Calu3 (cell line): ENCODE measurements around the gene MIEF1. TPM values are rescaled to one million over a fixed set of nuclear protein-coding genes. Genes with fewer than 3 reads are reported as not detected.

Experiments used
- BruUV-seq: library from RNA; stranded (reverse); fragments of 400-500 nt; replicated peaks from 2 replicates; lab custom pipeline; 2021; lab: Mats Ljungman, UMichigan
- CTCF ChIA-PET: fragments of 300-600 bp; sonication (Branson Sonifier 250); formaldehyde crosslinking; loops from one replicate; lab custom pipeline; 2022; ENCODE audit warnings: antibody characterized with exemption; lab: Charles Lee
- DNase-seq: peaks from one replicate; pipeline ENCODE4 v3.0.0; 2022
- H3K27ac Mint-ChIP-seq: one replicate; pipeline ENCODE4 v1.8.0; 2022; ENCODE audit warnings: mixed read lengths; ENCODE audit not compliant: unreplicated experiment
- H3K27me3 Mint-ChIP-seq: one replicate; pipeline ENCODE4 v1.8.0; 2022; ENCODE audit warnings: mixed read lengths; ENCODE audit not compliant: unreplicated experiment
- H3K36me3 Mint-ChIP-seq: one replicate; pipeline ENCODE4 v1.8.0; 2022; ENCODE audit warnings: mild to moderate bottlenecking, moderate library complexity, mixed read lengths; ENCODE audit not compliant: insufficient read depth, unreplicated experiment
- H3K4me1 Mint-ChIP-seq: one replicate; pipeline ENCODE4 v1.8.0; 2022; ENCODE audit warnings: mild to moderate bottlenecking, low read depth, mixed read lengths; ENCODE audit not compliant: unreplicated experiment
- H3K4me3 Mint-ChIP-seq: one replicate; pipeline ENCODE4 v1.8.0; 2022; ENCODE audit warnings: mild to moderate bottlenecking, low read depth, moderate library complexity, mixed read lengths; ENCODE audit not compliant: unreplicated experiment
- H3K9me3 Mint-ChIP-seq: one replicate; pipeline ENCODE4 v1.8.0; 2022; ENCODE audit warnings: low read depth, mixed read lengths; ENCODE audit not compliant: unreplicated experiment
- CTCF ChIP-seq: fragments of 200-600 bp; IDR thresholded peaks from one replicate; pipeline ENCODE4 v1.8.0; 2022; ENCODE audit warnings: antibody characterized with exemption; ENCODE audit not compliant: unreplicated experiment
- intact Hi-C: fragments of 100-400 bp; cut with micrococcal nuclease; formaldehyde crosslinking; loops from one replicate; pipeline ENCODE4 v1.10.0; 2022; ENCODE audit not compliant: unreplicated experiment
- total RNA-seq: library from RNA; stranded (reverse); gene quantifications from 2 replicates; pipeline ENCODE4 v1.2.3, GENCODE V29; 2022

MIEF1 gene
- total RNA-seq, 1 experiment from 2014 or later = 39.2 TPM

- Mint-ChIP-seq H3K27ac (peak overlapping the region; percentile 92), H3K4me1 (peaks cover 61% of the 10 kb centered on the region), H3K27me3 (no peaks in the 10 kb centered on the region), H3K36me3 (peaks cover 27% of the 10 kb centered on the region), H3K9me3 (no peaks in the 10 kb centered on the region), H3K4me3 (peak overlapping the region; percentile 85)
- TF ChIP-seq CTCF = no peak
- BruUV-seq = no TSS peak
- CTCF ChIA-PET = interaction anchor here (1.1 to 2.1 kb wide), 8 partner anchors 10 to 140 kb away, joined by 3 to 13 read pairs (median 4); no protein-coding TSS in a partner anchor
- intact Hi-C loops = no loop called here
- peak; percentile 70 for DNase-seq
These were observed 29.2 kb upstream of the MIEF1 start for GRCh38 chr22:39472570-39473556.

- no TSS peak for BruUV-seq
- peak overlapping the region; percentile 92 for H3K27ac Mint-ChIP-seq
- intact Hi-C loops = loop anchor here (2.0 kb wide), 1 partner anchor 37 kb away; no protein-coding TSS in a partner anchor
These were observed 28.2 kb upstream of the MIEF1 start for GRCh38 chr22:39473851-39474250.

GRCh38 chr22:39474351-39475111, 27.6 kb upstream of the MIEF1 start:
- TF ChIP-seq CTCF = no peak
- intact Hi-C loops = loop anchor here (2.0 kb wide), 1 partner anchor 38 kb away; no protein-coding TSS in a partner anchor
- no peaks in the 10 kb centered on the region for H3K27me3 Mint-ChIP-seq
- H3K36me3 Mint-ChIP-seq = peaks cover 27% of the 10 kb centered on the region
- peak; percentile 22 for DNase-seq
- H3K27ac Mint-ChIP-seq = no peak overlapping the region
- CTCF ChIA-PET = interaction anchor here (0.6 to 1.3 kb wide), 2 partner anchors 18 to 97 kb away, joined by 3 read pairs; no protein-coding TSS in a partner anchor
- no TSS peak for BruUV-seq
- peaks cover 57% of the 10 kb centered on the region for H3K4me1 Mint-ChIP-seq
- H3K9me3 Mint-ChIP-seq = no peaks in the 10 kb centered on the region
- peak overlapping the region; percentile 85 for H3K4me3 Mint-ChIP-seq

More at GRCh38 chr22:39473851-39474250, 28.2 kb upstream of the MIEF1 start:
- peaks cover 27% of the 10 kb centered on the region for H3K36me3 Mint-ChIP-seq
- DNase-seq = no peak
- CTCF ChIA-PET = interaction anchor here (1.3 kb wide), 2 partner anchors 18 to 37 kb away, joined by 3 read pairs; no protein-coding TSS in a partner anchor
- H3K27me3 Mint-ChIP-seq = no peaks in the 10 kb centered on the region
- H3K4me1 Mint-ChIP-seq = peaks cover 61% of the 10 kb centered on the region
- peak overlapping the region; percentile 85 for H3K4me3 Mint-ChIP-seq
- no peaks in the 10 kb centered on the region for H3K9me3 Mint-ChIP-seq
- no peak for TF ChIP-seq CTCF

GRCh38 chr22:39475337-39475736, 26.8 kb upstream of the MIEF1 start:
- TF ChIP-seq CTCF = no peak
- H3K27ac Mint-ChIP-seq = no peak overlapping the region
- H3K27me3 Mint-ChIP-seq = no peaks in the 10 kb centered on the region
- peaks cover 49% of the 10 kb centered on the region for H3K4me1 Mint-ChIP-seq
- intact Hi-C loops = loop anchor here (2.0 kb wide), 1 partner anchor 39 kb away; no protein-coding TSS in a partner anchor
- CTCF ChIA-PET = interaction anchor here (0.6 kb wide), 1 partner anchor 98 kb away, joined by 3 read pairs; no protein-coding TSS in a partner anchor
- no peak for DNase-seq
- H3K36me3 Mint-ChIP-seq = peaks cover 27% of the 10 kb centered on the region
- no peak overlapping the region for H3K4me3 Mint-ChIP-seq
- TSS peak; percentile 11 for BruUV-seq
- H3K9me3 Mint-ChIP-seq = no peaks in the 10 kb centered on the region
